ENCODE measurements around the gene BPI. TPM values are rescaled to one million over a fixed set of nuclear protein-coding genes. Genes with fewer than 3 reads are reported as not detected.

BPI gene
- total RNA-seq, 1 experiment from 2014 or later = not detected

GRCh38 chr20:38271608-38272120, 32.3 kb upstream of the BPI start:
- no CpG with 5 or more reads among the region's 2 CpGs for WGBS (ENCODE audit: extremely low coverage, insufficient read length, low lambda C conversion rate)
- no peak overlapping the region for H2AFZ ChIP-seq (ENCODE audit: low read length)

More at GRCh38 chr20:38271608-38272120, 32.3 kb upstream of the BPI start:
- H3K18ac ChIP-seq (ENCODE audit: insufficient read length, low read depth, low read length) = no peak overlapping the region
- H2BK5ac ChIP-seq (ENCODE audit: insufficient read length, low read length) = no peak overlapping the region
- no peak overlapping the region for H3K4me2 ChIP-seq (ENCODE audit: insufficient read depth, insufficient read length, low read length)
- H3K4me1 Mint-ChIP-seq = peaks cover 0 to 2% of the 10 kb centered on the region in 2 experiments; a peak in 1 of 4 replicates
- no peak overlapping the region for H3T11ph ChIP-seq (ENCODE audit: low read length)
- H4K8ac ChIP-seq (replicated peaks; ENCODE audit: insufficient read length, low read depth, low read length) = no peak overlapping the region
- H2BK20ac ChIP-seq (ENCODE audit: low read depth, low read length, poor library complexity, severe bottlenecking) = no peak overlapping the region
- no peak overlapping the region for H3K27ac Mint-ChIP-seq
- no peak for DNase-seq
- H3K36me3 Mint-ChIP-seq (ENCODE audit: insufficient read depth in 1 of 3, low read depth in 3 of 3) = peaks cover 0 to 2% (median 0%) of the 10 kb centered on the region in 3 experiments; a peak in 1 of 7 replicates
- H3K79me1 ChIP-seq (ENCODE audit: insufficient read depth, low read depth, low read length, poor library complexity, severe bottlenecking) = no peaks in the 10 kb centered on the region
- H3K23me2 ChIP-seq (ENCODE audit: insufficient read length, low read depth, low read length, poor library complexity, severe bottlenecking) = no peaks in the 10 kb centered on the region
- H2BK12ac ChIP-seq (ENCODE audit: insufficient read length, low read depth, low read length) = no peak overlapping the region
- H3K23ac ChIP-seq (ENCODE audit: insufficient read length, low read depth, low read length) = no peak overlapping the region
- no peak overlapping the region for H3K27ac ChIP-seq (ENCODE audit: insufficient read length, low read depth, low read length)
- no peak overlapping the region for H3K14ac ChIP-seq (ENCODE audit: insufficient read depth, low read length)
- no peaks in the 10 kb centered on the region for H3K79me2 ChIP-seq (ENCODE audit: insufficient read depth, low read length)
- peaks cover 25% of the 10 kb centered on the region for H3K27me3 Mint-ChIP-seq (ENCODE audit: low read depth)
- no peaks in the 10 kb centered on the region for H4K20me1 ChIP-seq (ENCODE audit: control insufficient read depth, insufficient read depth, insufficient read length)
- H3K56ac ChIP-seq (ENCODE audit: insufficient read length, low read depth, low read length) = no peak overlapping the region
- TF ChIP-seq, protein P1, sequence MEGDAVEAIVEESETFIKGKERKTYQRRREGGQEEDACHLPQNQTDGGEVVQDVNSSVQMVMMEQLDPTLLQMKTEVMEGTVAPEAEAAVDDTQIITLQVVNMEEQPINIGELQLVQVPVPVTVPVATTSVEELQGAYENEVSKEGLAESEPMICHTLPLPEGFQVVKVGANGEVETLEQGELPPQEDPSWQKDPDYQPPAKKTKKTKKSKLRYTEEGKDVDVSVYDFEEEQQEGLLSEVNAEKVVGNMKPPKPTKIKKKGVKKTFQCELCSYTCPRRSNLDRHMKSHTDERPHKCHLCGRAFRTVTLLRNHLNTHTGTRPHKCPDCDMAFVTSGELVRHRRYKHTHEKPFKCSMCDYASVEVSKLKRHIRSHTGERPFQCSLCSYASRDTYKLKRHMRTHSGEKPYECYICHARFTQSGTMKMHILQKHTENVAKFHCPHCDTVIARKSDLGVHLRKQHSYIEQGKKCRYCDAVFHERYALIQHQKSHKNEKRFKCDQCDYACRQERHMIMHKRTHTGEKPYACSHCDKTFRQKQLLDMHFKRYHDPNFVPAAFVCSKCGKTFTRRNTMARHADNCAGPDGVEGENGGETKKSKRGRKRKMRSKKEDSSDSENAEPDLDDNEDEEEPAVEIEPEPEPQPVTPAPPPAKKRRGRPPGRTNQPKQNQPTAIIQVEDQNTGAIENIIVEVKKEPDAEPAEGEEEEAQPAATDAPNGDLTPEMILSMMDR (conservative IDR thresholded peaks at IDR 0.05) = no peak
- no peaks in the 10 kb centered on the region for H3K27me3 ChIP-seq (ENCODE audit: insufficient read depth, low read length)
- no peaks in the 10 kb centered on the region for H3K9me3 ChIP-seq (ENCODE audit: control insufficient read depth, low read depth, low read length)
- no peak overlapping the region for H3K9ac ChIP-seq (ENCODE audit: extremely low read depth, insufficient read length, low read length)
- H3K4me1 ChIP-seq (ENCODE audit: insufficient read depth, low read length) = no peaks in the 10 kb centered on the region
- no peak overlapping the region for H2BK120ac ChIP-seq (ENCODE audit: low read depth, low read length, poor library complexity, severe bottlenecking)
- no peak overlapping the region for H2BK15ac ChIP-seq (ENCODE audit: low read depth, low read length)
- H4K5ac ChIP-seq (ENCODE audit: insufficient read length, low read depth, low read length) = no peak overlapping the region
- H3K9me3 Mint-ChIP-seq = peaks cover 0 to 3% of the 10 kb centered on the region in 2 experiments; a peak in 2 of 5 replicates
- H3K4me3 Mint-ChIP-seq = no peak overlapping the region
- no peak overlapping the region for H4K91ac ChIP-seq (ENCODE audit: insufficient read length, low read depth, low read length)
- H2AK5ac ChIP-seq (ENCODE audit: insufficient read length, low read length) = no peak overlapping the region
- no peak overlapping the region for H3K4ac ChIP-seq (ENCODE audit: low read depth, low read length)
